Measurements from ENCODE around the gene ROBO1.

ROBO1 gene

GRCh38 chr3:79670178-79670577 is 97.6 kb downstream of the ROBO1 start:
- Histone ChIP-seq H3K4me2 (ENCODE audit: low read length) (no peak overlapping the region), H3K27me3 (ENCODE audit: control insufficient read depth, insufficient read depth, low read length) (no peaks in the 10 kb centered on the region), H3K36me3 (ENCODE audit: insufficient read depth, low read length) (no peaks in the 10 kb centered on the region), H3K4me1 (ENCODE audit: control insufficient read depth, insufficient read depth, low read length) (no peaks in the 10 kb centered on the region), H3K4me3 (ENCODE audit: low read length) (no peak overlapping the region), H3K9me3 (replicated peaks; ENCODE audit: low read length) (peaks cover 7% of the 10 kb centered on the region), H3K9ac (ENCODE audit: low read depth, low read length) (no peak overlapping the region)

GRCh38 chr3:79664455-79664854 is 103.3 kb downstream of the ROBO1 start:
- no peak overlapping the region for H3K9ac ChIP-seq (ENCODE audit: low read depth, low read length)
- H3K4me3 ChIP-seq (ENCODE audit: low read length): no peak overlapping the region
- H3K36me3 ChIP-seq (ENCODE audit: insufficient read depth, low read length): no peaks in the 10 kb centered on the region
- H3K4me2 ChIP-seq (ENCODE audit: low read length): no peak overlapping the region
- no peaks in the 10 kb centered on the region for H3K27me3 ChIP-seq (ENCODE audit: control insufficient read depth, insufficient read depth, low read length)
- H3K4me1 ChIP-seq (ENCODE audit: control insufficient read depth, insufficient read depth, low read length): no peaks in the 10 kb centered on the region
- peaks cover 4% of the 10 kb centered on the region for H3K9me3 ChIP-seq (replicated peaks; ENCODE audit: low read length)

GRCh38 chr3:79661896-79662295 is 105.9 kb downstream of the ROBO1 start:
- Histone ChIP-seq H3K27me3 (ENCODE audit: control insufficient read depth, insufficient read depth, low read length) (no peaks in the 10 kb centered on the region), H3K4me2 (ENCODE audit: low read length) (no peak overlapping the region), H3K4me1 (ENCODE audit: control insufficient read depth, insufficient read depth, low read length) (no peaks in the 10 kb centered on the region), H3K4me3 (ENCODE audit: low read length) (no peak overlapping the region), H3K36me3 (ENCODE audit: insufficient read depth, low read length) (no peaks in the 10 kb centered on the region), H3K9ac (ENCODE audit: low read depth, low read length) (no peak overlapping the region), H3K9me3 (replicated peaks; ENCODE audit: low read length) (no peaks in the 10 kb centered on the region)

- Histone ChIP-seq H3K9me3 (replicated peaks; ENCODE audit: low read length) (no peaks in the 10 kb centered on the region), H3K36me3 (ENCODE audit: insufficient read depth, low read length) (no peaks in the 10 kb centered on the region), H3K4me1 (ENCODE audit: control insufficient read depth, insufficient read depth, low read length) (no peaks in the 10 kb centered on the region), H3K4me2 (ENCODE audit: low read length) (no peak overlapping the region), H3K4me3 (ENCODE audit: low read length) (no peak overlapping the region), H3K9ac (ENCODE audit: low read depth, low read length) (no peak overlapping the region), H3K27me3 (ENCODE audit: control insufficient read depth, insufficient read depth, low read length) (no peaks in the 10 kb centered on the region)
These were observed 110.7 kb downstream of the ROBO1 start for GRCh38 chr3:79657076-79657475.

- no peaks in the 10 kb centered on the region for H3K36me3 ChIP-seq (ENCODE audit: insufficient read depth, low read length)
- H3K9me3 ChIP-seq (replicated peaks; ENCODE audit: low read length): no peaks in the 10 kb centered on the region
- no peaks in the 10 kb centered on the region for H3K4me1 ChIP-seq (ENCODE audit: control insufficient read depth, insufficient read depth, low read length)
- no peak overlapping the region for H3K4me3 ChIP-seq (ENCODE audit: low read length)
- no peak overlapping the region for H3K9ac ChIP-seq (ENCODE audit: low read depth, low read length)
- H3K27me3 ChIP-seq (ENCODE audit: control insufficient read depth, insufficient read depth, low read length): no peaks in the 10 kb centered on the region
- no peak overlapping the region for H3K4me2 ChIP-seq (ENCODE audit: low read length)
These were observed 113.8 kb downstream of the ROBO1 start for GRCh38 chr3:79654019-79654418.

- Histone ChIP-seq H3K36me3 (ENCODE audit: insufficient read depth, low read length) (no peaks in the 10 kb centered on the region), H3K4me1 (ENCODE audit: control insufficient read depth, insufficient read depth, low read length) (no peaks in the 10 kb centered on the region)
These were observed 114.5 kb downstream of the ROBO1 start for GRCh38 chr3:79653266-79653830.

GRCh38 chr3:79651536-79652065 is 116.2 kb downstream of the ROBO1 start:
- Histone ChIP-seq H3K4me2 (ENCODE audit: low read length) (no peak overlapping the region), H3K4me1 (ENCODE audit: control insufficient read depth, insufficient read depth, low read length) (no peaks in the 10 kb centered on the region), H3K4me3 (ENCODE audit: low read length) (no peak overlapping the region), H3K27me3 (ENCODE audit: control insufficient read depth, insufficient read depth, low read length) (no peaks in the 10 kb centered on the region), H3K9ac (ENCODE audit: low read depth, low read length) (no peak overlapping the region), H3K9me3 (replicated peaks; ENCODE audit: low read length) (no peaks in the 10 kb centered on the region), H3K36me3 (ENCODE audit: insufficient read depth, low read length) (no peaks in the 10 kb centered on the region)

More at GRCh38 chr3:79653266-79653830, 114.5 kb downstream of the ROBO1 start:
- Histone ChIP-seq H3K27me3 (ENCODE audit: control insufficient read depth, insufficient read depth, low read length) (no peaks in the 10 kb centered on the region), H3K9me3 (replicated peaks; ENCODE audit: low read length) (no peaks in the 10 kb centered on the region), H3K9ac (ENCODE audit: low read depth, low read length) (no peak overlapping the region), H3K4me2 (ENCODE audit: low read length) (no peak overlapping the region), H3K4me3 (ENCODE audit: low read length) (no peak overlapping the region)

- no peaks in the 10 kb centered on the region for H3K4me1 ChIP-seq (ENCODE audit: control insufficient read depth, insufficient read depth, low read length)
- no peaks in the 10 kb centered on the region for H3K36me3 ChIP-seq (ENCODE audit: insufficient read depth, low read length)
- H3K9ac ChIP-seq (ENCODE audit: low read depth, low read length): no peak overlapping the region
- no peaks in the 10 kb centered on the region for H3K9me3 ChIP-seq (replicated peaks; ENCODE audit: low read length)
- no peak overlapping the region for H3K4me2 ChIP-seq (ENCODE audit: low read length)
- H3K27me3 ChIP-seq (ENCODE audit: control insufficient read depth, insufficient read depth, low read length): no peaks in the 10 kb centered on the region
- no peak overlapping the region for H3K4me3 ChIP-seq (ENCODE audit: low read length)
These were observed 127.9 kb downstream of the ROBO1 start for GRCh38 chr3:79639855-79640254.

- Histone ChIP-seq H3K4me3 (ENCODE audit: low read length) (no peak overlapping the region), H3K27me3 (ENCODE audit: control insufficient read depth, insufficient read depth, low read length) (no peaks in the 10 kb centered on the region), H3K9ac (ENCODE audit: low read depth, low read length) (no peak overlapping the region)
These were observed 131.4 kb downstream of the ROBO1 start for GRCh38 chr3:79636372-79636771.

GRCh38 chr3:79632842-79633241 is 135.0 kb downstream of the ROBO1 start:
- no peak overlapping the region for H3K4me2 ChIP-seq (ENCODE audit: low read length)
- no peaks in the 10 kb centered on the region for H3K27me3 ChIP-seq (ENCODE audit: control insufficient read depth, insufficient read depth, low read length)
- no peak overlapping the region for H3K9ac ChIP-seq (ENCODE audit: low read depth, low read length)

More at GRCh38 chr3:79636372-79636771, 131.4 kb downstream of the ROBO1 start:
- Histone ChIP-seq H3K4me2 (ENCODE audit: low read length) (no peak overlapping the region), H3K36me3 (ENCODE audit: insufficient read depth, low read length) (no peaks in the 10 kb centered on the region), H3K9me3 (replicated peaks; ENCODE audit: low read length) (no peaks in the 10 kb centered on the region), H3K4me1 (ENCODE audit: control insufficient read depth, insufficient read depth, low read length) (no peaks in the 10 kb centered on the region)

GRCh38 chr3:79618883-79619282 is 148.9 kb downstream of the ROBO1 start:
- H3K36me3 ChIP-seq (ENCODE audit: insufficient read depth, low read length): no peaks in the 10 kb centered on the region
- no peak overlapping the region for H3K4me2 ChIP-seq (ENCODE audit: low read length)
- H3K4me1 ChIP-seq (ENCODE audit: control insufficient read depth, insufficient read depth, low read length): no peaks in the 10 kb centered on the region
- H3K4me3 ChIP-seq (ENCODE audit: low read length): no peak overlapping the region
- peaks cover 7% of the 10 kb centered on the region for H3K9me3 ChIP-seq (replicated peaks; ENCODE audit: low read length)
- H3K27me3 ChIP-seq (ENCODE audit: control insufficient read depth, insufficient read depth, low read length): no peaks in the 10 kb centered on the region
- no peak overlapping the region for H3K9ac ChIP-seq (ENCODE audit: low read depth, low read length)

More at GRCh38 chr3:79632842-79633241, 135.0 kb downstream of the ROBO1 start:
- Histone ChIP-seq H3K36me3 (ENCODE audit: insufficient read depth, low read length) (no peaks in the 10 kb centered on the region), H3K4me1 (ENCODE audit: control insufficient read depth, insufficient read depth, low read length) (no peaks in the 10 kb centered on the region), H3K4me3 (ENCODE audit: low read length) (no peak overlapping the region), H3K9me3 (replicated peaks; ENCODE audit: low read length) (no peaks in the 10 kb centered on the region)

GRCh38 chr3:79606414-79606813 is 161.4 kb downstream of the ROBO1 start:
- Histone ChIP-seq H3K36me3 (ENCODE audit: insufficient read depth, low read length) (no peaks in the 10 kb centered on the region), H3K9ac (ENCODE audit: low read depth, low read length) (no peak overlapping the region), H3K27me3 (ENCODE audit: control insufficient read depth, insufficient read depth, low read length) (no peaks in the 10 kb centered on the region), H3K4me2 (ENCODE audit: low read length) (no peak overlapping the region), H3K9me3 (replicated peaks; ENCODE audit: low read length) (no peaks in the 10 kb centered on the region), H3K4me1 (ENCODE audit: control insufficient read depth, insufficient read depth, low read length) (no peaks in the 10 kb centered on the region), H3K4me3 (ENCODE audit: low read length) (no peak overlapping the region)
